H1 (cell line): ENCODE data around the gene FNDC1. TPM values are rescaled to one million over a fixed set of nuclear protein-coding genes. Genes with fewer than 3 reads are reported as not detected.

Experiments
- SAP30 ChIP-seq: fragments of 300-600 bp; sonication (generic); IDR thresholded peaks from 2 replicates; pipeline ENCODE4 v1.7.1; 2012; ENCODE audit warnings: low read length, moderate library complexity, mild to moderate bottlenecking, inconsistent platforms; ENCODE audit not compliant: insufficient read depth, insufficient replicate concordance
- polyA plus RNA-seq, 7 experiments: library from polyadenylated mRNA; depleted of rRNA in 3 of 7; stranded (reverse) in 5 of 7; unstranded in 2 of 7; fragments of >200 nt in 5 of 7; fragments of 200-250 nt in 2 of 7; gene quantifications; 1 replicate in 5 of 7; 2 replicates in 1 of 7; 4 replicates in 1 of 7; pipeline versions ENCODE4 v1.2.1 to v1.2.3, GENCODE V29; 2011 to 2013; ENCODE audit warnings: missing spikeins in 2 of 7, mixed read lengths in 2 of 7
- total RNA-seq: library from RNA; stranded (reverse); fragmentation: NEBNext Ultra II Directional; extraction: Animal tissue kit (Norgen Biotek cat#: 25700); gene quantifications from 2 replicates; pipeline ENCODE4 v1.2.1, GENCODE V29; 2021

FNDC1 gene
- total and polyA plus RNA-seq, 2 of the 8 experiments (the other 6 are each of a cell fraction or from before 2014, with no cell fraction given) = 0.06 to 0.30 TPM

- no peak for TF ChIP-seq SAP30
Measured at GRCh38 chr6:159249128-159249527, 79.9 kb downstream of the FNDC1 start (continued).
